HT1080 (cell line): Measurements from ENCODE around the gene FALEC. TPM values are rescaled to one million over a fixed set of nuclear protein-coding genes. Genes with fewer than 3 reads are reported as not detected.

Experiments used
- DNase-seq: peaks from one replicate; pipeline ENCODE4 v3.0.0-alpha.2; 2015; ENCODE audit warnings: low read depth
- polyA plus RNA-seq, 2 experiments: library from polyadenylated mRNA; depleted of rRNA; stranded (reverse); fragments of >200 nt; gene quantifications; 2 replicates each; pipeline ENCODE4 v1.2.3, GENCODE V29; 2015
- total RNA-seq: library from RNA; depleted of rRNA; stranded (reverse); fragments of >200 nt; shearing (Covaris generic); gene quantifications from 2 replicates; pipeline ENCODE4 v1.2.3, GENCODE V29; 2014; rRNA removed

FALEC gene
- not detected in 2 replicates for total RNA-seq
- 0.64 TPM in 1 of 2 replicates, not detected in the other for polyA plus RNA-seq (2015; cell fraction: cytosol; rRNA removed)
- polyA plus RNA-seq (2015; cell fraction: nucleus; rRNA removed): not detected in 2 replicates

DNA sequence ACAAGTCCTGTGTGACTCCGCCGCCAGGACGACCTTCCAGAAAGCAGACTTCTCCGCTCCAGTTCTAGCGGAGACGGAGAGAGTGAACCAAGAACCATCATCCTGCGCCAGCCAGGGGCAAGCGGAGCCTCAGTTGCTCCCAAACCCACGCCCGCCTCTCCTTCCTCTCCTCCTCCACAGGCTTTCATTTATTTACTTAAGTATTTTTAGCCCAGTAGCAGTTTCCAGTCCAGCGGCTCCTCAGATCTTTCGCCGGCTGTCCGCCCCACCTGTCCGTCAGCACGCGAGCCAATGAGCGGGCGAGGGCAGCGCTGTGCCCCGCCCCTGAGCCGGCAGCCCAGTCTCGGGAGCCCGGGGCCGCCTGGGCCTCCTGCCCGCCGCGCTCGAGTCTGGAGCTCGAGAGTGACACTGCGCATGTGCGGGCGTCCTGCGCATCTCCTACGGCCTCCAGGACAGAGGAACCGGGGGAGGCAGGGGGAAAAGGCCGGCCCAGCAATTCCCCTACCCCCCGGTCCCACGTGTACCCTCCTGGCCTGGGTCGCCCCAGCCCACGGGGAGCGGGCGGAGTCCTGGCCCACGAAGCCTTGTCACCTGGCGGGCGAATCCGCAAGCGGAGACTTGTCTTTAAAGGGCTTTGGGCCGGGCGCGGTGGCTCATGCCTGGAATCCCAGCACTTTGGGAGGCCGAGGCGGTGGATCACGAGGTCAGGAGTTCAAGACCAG is at the start of gene FALEC:
FALEC (plus strand) TSS at position 425 of the 722 bp plus-strand sequence.
- DNase-seq: peak; percentile 97

- DNase-seq: no peak
Observed at GRCh38 chr1:150466964-150467363, 48.6 kb upstream of the FALEC start.

DNA sequence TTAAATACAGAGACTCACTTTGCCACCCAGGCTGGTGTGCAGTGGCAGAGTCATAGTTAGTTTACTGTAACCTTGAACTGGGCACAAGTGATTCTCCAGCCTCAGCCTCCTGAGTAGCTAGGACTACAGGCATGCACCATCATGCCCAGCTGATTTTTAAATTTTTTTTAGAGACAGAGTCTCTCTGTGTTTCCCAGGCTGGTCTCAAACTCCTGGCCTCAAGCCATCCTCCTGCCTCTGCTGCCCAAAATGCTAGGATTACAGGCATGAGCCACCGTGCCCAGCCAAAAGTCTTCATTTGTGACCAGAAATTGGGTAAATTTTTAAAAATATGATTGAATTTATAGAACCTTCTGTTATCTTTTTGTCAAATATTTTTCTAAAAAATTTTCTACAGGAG is 46.3 kb upstream of the FALEC start:
- no peak for DNase-seq

DNA sequence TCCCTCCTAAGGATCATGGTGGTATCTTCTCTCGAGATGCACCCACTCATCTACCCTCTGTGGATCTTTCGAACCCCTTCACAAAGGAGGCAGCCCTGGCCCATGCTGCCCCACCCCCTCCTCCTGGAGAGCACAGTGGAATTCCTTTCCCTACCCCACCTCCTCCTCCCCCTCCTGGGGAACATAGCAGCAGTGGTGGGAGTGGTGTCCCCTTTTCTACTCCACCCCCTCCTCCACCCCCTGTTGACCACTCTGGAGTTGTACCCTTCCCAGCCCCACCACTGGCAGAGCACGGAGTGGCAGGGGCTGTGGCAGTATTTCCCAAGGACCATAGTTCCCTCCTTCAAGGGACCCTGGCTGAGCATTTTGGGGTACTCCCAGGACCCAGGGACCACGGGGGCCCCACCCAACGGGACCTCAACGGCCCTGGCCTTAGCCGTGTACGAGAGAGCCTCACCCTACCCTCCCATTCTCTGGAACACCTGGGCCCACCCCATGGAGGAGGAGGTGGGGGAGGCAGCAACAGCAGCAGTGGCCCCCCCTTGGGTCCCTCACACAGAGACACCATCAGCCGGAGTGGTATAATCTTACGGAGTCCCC is 42.9 kb upstream of the FALEC start:
- no peak for DNase-seq

DNA sequence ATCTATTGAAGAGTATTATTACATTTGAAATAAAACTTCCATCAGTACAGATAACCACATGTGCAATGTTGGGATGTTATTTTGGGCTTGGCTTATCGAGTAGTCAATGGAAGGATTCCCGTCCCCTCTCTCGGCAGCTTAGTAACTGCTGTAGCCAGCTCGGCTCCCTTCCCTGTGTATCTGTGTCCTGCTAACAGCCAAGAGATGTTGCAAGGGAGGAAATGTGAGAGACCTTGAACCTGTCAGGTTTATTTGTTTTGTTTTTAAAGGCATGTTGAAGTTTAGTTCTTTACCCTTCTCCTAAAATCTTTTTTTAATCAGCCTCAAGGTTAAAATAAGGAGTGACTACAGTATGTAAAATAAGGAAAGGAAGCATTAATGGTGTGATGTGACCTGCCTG is 41.9 kb upstream of the FALEC start:
- no peak for DNase-seq

GRCh38 chr1:150474869-150475268 is 40.7 kb upstream of the FALEC start:
- no peak for DNase-seq

DNA sequence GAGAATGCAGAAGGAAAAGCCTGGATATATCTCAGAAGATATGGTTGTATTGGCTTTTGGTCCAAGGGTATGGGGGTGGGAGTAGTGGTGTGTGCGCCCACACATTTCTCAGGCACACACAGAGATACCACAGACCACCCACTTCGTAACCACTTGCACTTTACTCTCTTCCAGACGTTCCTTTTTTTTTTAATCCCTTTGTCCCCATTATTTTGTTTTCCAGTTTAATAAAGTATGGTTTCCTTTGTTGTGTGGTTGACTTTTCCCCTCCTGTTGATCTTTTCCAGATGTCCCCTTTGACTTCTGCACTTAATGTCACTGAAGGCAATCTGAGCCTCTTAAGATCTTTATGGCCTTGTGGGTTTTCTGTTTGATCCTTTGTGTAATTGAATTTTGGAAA is 38.8 kb upstream of the FALEC start:
- DNase-seq: no peak

GRCh38 chr1:150477320-150477719 is 38.2 kb upstream of the FALEC start:
- DNase-seq: no peak

DNA sequence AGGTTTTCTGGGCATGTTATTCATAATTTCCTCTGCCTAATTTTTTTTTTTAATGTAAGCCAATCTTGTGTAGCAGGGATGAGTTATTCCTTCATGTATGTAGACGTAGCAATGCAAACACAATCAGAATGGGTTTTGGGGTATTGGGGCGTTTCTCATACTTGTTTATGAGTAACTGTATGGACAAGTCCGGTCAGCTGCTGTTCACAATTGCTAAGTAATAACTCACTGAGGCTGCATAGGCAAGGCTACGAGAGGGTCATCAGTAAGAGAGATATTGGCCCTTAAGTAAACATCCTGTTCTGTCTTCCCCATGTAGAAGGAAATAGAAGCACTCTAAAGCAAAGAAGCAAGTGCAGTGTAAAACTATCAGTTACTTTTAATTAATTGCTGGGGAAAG is 37.8 kb upstream of the FALEC start:
- peak; percentile 27 for DNase-seq

GRCh38 chr1:150479370-150479769 is 36.2 kb upstream of the FALEC start:
- no peak for DNase-seq

- no peak for DNase-seq
Observed at GRCh38 chr1:150479927-150480352, 35.6 kb upstream of the FALEC start.

DNA sequence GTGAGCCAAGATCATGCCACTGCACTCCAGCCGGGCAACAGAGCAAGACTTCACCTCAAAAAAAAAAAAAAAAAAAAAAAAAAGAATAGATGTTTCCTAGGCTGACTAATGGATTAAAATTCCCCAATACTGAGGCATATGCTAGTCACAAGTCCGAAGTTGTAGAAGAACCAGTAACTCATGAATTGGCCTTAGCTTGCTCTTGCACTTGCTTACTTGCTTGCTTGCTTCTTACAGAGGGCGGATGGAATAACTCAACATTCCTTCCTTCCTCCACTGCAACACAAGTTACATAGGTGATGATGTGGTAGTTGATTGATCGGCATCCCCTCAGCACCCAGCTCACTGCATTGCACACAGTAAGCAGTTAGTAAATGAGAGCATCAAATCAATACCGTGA is 31.1 kb upstream of the FALEC start:
- peak; percentile 23 for DNase-seq

DNA sequence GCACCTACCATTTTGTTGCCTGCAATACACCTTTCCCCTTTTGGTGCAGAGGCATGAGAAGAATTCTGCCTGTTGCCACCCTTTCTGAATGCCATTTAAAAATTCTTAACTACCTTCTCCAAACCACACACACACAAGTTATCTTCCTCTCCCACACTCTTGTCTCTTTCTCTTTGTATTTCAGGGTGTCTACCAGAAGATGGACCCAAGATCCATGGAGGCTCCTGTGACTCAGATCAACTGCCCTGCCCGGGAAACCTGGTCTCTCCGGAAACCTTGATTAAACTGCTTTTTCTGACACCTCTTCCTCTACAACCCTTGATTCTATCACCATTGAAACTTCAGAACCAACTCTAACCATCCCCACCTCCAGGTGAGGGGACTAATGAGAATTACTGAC is 30.7 kb upstream of the FALEC start:
- DNase-seq: peak; percentile 52

- peak; percentile 97 for DNase-seq
Observed at GRCh38 chr1:150486966-150487762, 28.4 kb upstream of the FALEC start, which contains the start of gene TARS2. Gene TARS2, plus strand, starts transcription at chr1:150487419. Its CDS starts 32 bp downstream, at chr1:150487451.

- no peak for DNase-seq
Observed at GRCh38 chr1:150487763-150488115, 27.8 kb upstream of the FALEC start.

DNA sequence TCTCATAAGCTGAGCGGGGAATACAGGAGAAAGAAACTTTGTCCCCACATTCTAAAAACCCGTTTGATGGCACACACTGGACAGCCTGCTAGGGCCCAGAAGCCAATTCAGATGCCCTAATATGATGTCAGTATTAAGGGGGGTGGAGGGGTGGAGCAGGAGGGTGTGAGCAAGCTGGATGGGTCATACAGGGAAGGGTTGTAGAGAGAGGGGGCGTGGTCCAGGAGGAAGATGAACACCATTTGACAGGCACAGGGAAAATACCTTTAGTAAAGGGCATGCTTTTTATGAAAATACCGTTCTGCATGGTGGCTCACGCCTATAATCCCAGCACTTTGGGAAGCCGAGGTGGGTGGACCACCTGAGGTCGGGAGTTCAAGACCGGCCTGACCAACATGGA is 22.4 kb upstream of the FALEC start:
- no peak for DNase-seq

DNA sequence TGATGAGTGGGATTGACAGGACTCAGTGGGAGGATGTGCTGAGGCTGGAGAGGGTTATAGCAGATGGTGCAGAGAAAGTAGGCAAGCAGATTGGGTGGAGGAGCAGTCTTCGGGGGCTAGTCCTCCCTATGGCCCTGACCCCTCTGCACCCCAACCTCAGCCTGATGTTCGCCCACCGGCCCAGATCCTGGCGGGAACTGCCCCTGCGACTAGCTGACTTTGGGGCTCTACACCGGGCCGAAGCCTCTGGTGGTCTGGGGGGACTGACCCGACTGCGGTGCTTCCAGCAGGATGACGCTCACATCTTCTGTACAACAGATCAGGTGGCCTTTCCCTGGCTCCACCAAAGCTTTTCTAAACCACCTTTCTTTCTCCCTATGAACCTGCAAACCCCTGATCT is 17.2 kb upstream of the FALEC start:
- no peak for DNase-seq

- no peak for DNase-seq
Observed at GRCh38 chr1:150505431-150505830, 10.1 kb upstream of the FALEC start.

DNA sequence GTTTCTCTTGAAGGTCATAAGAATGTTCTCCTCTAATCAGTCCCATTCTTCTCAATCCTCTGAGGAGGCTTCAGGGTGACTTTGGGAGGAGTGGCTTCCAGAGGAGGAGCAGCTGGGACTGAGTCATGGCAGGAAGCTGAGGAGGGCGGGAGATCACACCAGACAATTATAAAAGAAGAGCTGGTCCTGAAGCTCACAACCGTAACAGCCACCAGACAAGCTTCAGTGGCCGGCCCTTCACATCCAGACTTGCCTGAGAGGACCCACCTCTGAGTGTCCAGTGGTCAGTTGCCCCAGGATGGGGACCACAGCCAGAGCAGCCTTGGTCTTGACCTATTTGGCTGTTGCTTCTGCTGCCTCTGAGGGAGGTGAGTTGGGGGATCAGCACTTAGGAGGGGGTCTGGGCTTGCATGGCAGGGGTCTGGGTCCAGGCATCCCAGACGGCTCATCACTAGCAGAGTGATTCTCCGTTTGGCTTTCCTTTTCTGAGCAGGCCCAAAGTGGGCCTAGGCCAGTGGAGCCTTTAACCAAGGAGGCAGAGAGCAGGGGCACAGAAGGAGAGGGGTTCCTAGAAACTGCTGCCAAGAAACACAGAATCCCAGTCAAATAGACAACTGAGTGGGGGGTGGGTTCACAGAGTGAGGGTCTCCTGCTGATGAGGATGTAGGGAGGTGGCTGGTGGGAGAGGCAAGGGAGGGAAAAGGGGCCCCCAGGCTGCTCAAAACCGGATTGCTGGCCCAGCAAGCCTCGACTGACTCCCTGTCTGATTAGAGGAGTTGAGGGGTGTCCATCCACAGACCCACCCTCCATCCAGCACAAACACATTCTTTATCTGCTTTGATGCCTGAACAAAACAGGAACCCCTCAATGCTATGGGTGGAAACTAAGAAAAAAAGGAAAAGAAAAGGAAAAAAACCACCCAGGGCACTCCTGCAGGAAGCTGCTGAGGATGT is 7.4 kb upstream of the FALEC start, which contains the start of gene ECM1:
ECM1 (plus strand) TSS at position 198 of the 953 bp plus-strand sequence; CDS start at position 299, 101 bp downstream.
- peak; percentile 88 for DNase-seq

GRCh38 chr1:150508982-150509381 is 6.6 kb upstream of the FALEC start:
- no peak for DNase-seq

DNA sequence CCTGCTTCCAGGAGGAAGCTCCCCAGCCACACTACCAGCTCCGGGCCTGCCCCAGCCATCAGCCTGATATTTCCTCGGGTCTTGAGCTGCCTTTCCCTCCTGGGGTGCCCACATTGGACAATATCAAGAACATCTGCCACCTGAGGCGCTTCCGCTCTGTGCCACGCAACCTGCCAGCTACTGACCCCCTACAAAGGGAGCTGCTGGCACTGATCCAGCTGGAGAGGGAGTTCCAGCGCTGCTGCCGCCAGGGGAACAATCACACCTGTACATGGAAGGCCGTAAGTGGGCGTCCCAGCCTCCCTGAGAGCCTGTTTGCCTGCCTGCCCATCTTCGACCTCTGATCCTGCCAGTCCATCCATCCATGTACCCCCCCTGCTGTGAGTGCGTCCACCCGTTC is 4.0 kb upstream of the FALEC start:
- no peak for DNase-seq
